GM11168 (cell line): ENCODE measurements around the gene PRDX5.
"Not testable (repeated sequence)": the region's sequence is repeated elsewhere in the genome, so short reads cannot be mapped to it uniquely, and the experiment has no call there.

Experiments used
- in situ Hi-C: fragments of 300-500 bp; cut with MboI; formaldehyde crosslinking; loops from one replicate; pipeline ENCODE4 v1.12.0; 2022; ENCODE audit warnings: low sequenced_read_pairs; ENCODE audit not compliant: unreplicated experiment

PRDX5 gene

DNA sequence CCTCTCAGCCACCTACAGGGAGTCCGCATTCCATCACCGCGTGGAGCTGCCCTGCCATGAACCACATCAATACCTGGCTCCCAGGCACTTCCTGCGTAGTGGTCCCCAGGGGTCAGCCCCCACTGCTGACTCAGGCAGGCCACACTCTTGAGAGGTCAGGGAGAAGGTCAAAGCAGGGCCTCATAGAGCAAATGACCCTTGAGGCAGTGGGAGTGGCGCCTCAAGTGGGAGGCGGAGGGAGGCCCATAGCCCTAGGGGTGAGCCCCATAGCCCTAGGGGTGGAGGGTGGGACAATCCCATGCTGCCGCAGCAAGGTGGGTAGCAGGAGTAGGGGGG, 5.0 kb downstream of the PRDX5 start:
- in situ Hi-C loops = no loop called here

DNA sequence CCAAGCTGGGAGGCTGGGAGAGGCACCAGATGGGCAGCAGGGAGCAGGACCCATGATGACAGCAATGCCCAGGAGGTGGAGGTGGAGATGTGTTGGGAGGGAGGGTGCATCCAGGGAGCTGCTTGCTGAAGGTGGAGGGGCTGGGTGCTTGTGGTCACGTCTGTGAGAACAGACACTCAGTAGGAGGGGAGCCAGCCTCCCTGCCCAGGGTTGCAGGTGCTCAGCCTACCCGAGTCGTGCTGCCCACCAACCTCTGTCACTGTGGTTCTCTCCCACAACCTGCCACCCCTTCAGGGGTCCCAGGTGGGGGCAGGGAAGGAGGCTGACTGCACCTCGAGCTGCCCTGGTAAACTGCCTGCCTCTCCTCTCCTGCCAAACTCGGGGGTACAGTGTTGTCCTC, 5.5 kb downstream of the PRDX5 start:
- in situ Hi-C loops = no loop called here

DNA sequence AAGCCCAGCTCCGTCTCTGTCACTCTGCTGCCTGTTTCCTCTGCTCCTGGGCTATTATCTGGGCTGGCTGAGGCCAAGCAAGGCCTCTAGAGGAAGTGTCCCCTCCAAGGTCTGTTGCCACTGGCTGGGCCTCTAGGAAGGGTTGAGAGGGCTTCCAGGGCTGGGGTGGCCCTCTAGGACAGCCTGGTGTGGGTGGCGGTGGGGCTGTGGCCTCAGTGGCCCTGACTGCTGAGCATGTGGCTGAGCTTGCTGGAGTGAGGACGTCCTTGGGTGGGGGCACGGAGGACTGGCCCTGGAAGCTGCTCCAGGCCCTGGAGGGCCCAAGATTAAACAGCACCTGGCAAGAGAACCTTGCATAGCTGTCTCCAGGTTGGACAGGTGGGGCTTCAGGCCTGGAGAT, 6.1 kb downstream of the PRDX5 start:
- in situ Hi-C loops = not testable (repeated sequence)

DNA sequence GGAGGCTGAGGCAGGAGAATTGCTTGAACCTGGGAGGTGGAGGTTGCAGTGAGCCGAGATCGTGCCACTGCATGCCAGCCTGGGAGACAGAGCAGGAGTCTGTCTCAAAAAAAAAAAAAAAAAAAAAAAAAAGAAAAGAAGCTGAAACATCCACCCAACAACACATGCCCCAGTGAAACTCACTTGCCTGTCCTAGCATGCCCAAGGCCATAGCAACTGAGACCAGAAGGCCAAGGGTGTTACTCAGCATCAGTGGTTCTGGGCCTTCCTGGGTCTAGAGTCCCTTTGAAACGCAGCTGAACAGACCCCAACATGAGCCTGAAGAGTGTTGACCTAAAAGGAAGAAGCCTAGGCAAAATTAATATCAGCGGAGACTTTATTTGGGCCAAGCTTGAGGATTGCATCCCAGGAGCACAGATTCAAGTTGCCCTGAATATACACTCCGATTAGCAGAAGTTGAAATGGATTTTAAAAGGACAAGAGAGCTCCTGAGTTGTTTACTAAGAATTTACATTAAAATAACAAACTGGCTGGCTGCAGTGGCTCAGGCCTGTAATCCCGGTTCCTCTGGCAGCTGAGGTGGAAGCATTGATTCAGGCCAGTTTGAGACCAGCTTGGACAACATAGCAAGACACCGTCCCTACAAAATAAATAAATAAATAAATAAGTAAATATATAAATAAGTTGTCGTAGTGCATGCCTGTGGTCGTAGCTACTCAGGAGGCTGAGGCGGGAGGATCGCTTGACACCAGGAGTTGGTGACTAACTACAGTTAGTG, 7.0 kb downstream of the PRDX5 start:
- in situ Hi-C loops = no loop called here

DNA sequence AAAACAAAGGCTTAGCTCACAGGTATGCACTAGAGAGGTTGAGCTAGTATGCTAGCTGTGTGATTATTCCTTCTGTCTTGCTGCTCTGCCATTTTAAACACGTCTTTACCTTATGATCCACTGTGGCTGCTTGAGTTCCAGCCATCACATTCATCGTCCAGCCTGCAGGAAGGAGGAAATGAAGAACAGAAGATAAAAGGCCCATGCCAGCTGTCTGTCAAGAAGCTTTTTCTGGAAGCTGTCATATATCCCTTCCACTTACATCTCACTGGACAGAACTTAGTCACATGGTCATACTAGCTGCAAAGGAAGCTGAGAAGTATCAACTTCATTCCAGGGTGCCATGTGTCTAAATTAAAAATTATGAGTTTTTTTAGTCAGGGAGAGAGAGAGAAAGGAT, 9.5 kb downstream of the PRDX5 start:
- in situ Hi-C loops = no loop called here

GRCh38 chr11:64327993-64328392, 10.1 kb downstream of the PRDX5 start:
- in situ Hi-C loops = no loop called here

DNA sequence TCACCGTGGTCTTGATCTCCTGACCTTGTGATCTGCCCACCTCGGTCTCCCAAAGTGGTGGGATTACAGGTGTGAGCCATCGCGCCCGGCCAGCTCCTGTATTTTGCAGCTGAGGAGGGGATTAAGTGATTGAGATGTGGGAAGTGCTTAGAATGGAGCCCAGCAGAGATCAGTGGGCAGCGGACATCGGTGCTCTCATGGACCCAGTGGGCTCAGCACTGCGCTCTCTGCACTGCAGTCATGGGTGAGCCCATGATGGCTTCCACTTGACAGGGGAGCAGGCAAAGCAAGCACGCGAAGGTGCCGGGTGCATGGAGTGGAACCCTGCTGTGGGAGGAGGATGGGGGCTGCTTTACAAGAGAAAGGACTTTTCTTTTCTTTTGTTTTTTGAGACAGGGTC, 13.0 kb downstream of the PRDX5 start:
- in situ Hi-C loops = no loop called here

- in situ Hi-C loops = no loop called here
Measured at GRCh38 chr11:64331569-64332371, 13.8 kb downstream of the PRDX5 start.

DNA sequence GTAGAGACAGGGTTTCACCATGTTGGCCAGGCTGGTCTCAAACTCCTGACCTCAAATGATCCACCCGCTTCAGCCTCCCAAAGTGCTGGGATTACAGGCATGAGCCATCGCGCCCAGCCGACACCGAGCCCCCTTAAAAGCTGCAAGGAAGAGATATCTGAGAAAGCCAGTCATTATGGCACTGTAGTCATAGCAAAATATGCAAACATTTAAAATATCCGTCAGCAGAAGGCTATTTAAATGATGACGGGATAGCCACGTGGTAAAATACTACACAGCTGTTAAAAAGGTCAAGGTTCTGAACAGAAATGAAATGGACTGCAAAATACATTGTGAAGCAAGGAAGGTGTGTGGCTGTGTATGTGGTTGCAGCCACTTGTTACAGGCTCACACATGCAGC, 15.6 kb downstream of the PRDX5 start:
- in situ Hi-C loops = no loop called here

- in situ Hi-C loops = no loop called here
Measured at GRCh38 chr11:64334764-64335735, 17.1 kb downstream of the PRDX5 start.

DNA sequence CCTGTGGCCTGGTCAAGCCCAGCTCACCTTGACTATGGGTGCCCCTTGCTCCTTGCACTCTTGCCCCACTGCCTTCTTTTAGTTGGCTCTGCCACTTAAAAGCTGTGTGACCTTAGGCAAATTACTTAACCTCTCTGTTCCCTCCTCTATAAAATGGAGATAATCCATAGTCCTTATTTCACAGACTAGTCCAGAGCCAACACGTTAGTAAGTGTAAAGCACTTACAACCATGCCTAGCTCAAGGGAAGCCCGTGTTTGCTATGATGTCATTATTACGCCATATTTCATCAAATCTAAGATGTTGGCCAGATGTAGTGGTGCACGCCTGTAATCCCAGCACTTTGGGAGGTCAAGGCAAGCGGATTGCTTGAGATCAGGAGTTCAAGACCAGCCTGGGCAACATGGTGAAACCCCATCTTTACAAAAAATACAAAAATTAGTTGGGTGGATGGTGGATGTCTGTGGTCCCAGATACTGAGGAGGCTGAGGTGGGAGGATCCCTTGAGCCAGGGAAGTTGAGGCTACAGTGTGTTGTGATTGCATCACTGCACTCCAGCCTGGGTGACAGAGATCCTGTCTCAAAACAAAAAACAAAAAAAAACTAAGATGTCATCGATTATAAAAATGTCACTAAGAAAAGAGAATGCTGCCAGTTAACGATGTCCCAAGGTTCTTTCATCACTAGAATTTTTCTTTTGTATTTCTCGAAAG, 19.8 kb downstream of the PRDX5 start:
- in situ Hi-C loops = no loop called here

- in situ Hi-C loops = no loop called here
Measured at GRCh38 chr11:64338716-64339115, 20.8 kb downstream of the PRDX5 start.

- in situ Hi-C loops = no loop called here
Measured at GRCh38 chr11:64339286-64339685, 21.4 kb downstream of the PRDX5 start.

DNA sequence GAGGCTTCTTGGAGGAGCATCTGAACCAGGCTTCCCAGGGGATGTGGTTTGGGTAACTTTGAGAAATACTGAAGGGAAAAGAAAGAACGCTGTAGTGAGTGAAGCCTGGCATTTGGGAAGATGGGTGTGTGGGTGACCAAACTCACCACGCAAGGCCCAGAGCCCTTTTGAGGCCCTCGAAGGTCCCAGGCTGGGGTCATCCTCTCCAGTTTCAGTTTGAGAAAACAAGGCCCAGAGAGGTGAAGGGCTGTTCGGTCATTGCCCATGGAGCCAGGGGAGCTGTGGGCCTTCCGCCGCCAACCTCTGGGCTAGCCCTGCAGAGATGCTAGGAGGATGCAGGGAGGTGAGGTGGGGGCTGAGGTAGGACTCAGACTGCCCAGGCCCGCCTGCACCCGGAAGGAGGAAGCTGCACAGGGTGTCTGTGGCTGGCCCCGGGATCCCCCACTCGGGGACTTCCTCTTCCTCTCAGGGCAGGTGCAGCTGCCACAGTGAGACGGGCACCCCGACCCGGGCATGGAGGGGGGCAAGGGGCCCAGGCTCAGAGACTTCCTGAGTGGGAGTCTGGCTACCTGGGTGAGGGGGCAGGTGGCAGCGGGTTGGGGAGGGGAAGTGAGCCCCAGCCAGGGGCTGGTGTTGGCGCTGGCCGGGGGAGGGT, 22.0 kb downstream of the PRDX5 start, which contains the start of gene CCDC88B:
Gene CCDC88B, plus strand, starts transcription at position 451 of the 655 bp plus-strand sequence. Its CDS starts 63 bp downstream, at position 514.
- in situ Hi-C loops = no loop called here

- in situ Hi-C loops = no loop called here
Measured at GRCh38 chr11:64340671-64341335, 22.9 kb downstream of the PRDX5 start.

DNA sequence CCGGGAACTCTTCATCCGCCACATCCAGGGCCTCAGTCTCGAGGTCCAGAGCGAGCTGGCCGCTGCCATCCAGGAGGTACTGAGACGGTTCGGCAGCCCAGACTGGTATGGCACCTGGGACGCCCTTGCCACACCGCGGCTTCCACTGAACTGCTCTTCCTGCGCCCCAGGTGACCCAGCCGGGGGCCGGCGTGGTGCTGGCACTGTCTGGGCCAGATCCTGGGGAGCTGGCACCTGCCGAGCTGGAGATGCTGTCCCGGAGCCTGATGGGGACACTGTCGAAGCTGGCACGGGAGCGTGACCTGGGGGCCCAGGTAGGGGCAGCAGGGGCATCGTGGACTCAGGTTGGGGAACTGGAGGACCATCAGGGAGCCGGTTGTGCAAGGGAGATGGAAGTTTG, 23.5 kb downstream of the PRDX5 start:
- in situ Hi-C loops = no loop called here

GRCh38 chr11:64341851-64342791, 24.2 kb downstream of the PRDX5 start:
- in situ Hi-C loops = no loop called here
